Tracheal epithelial cell (primary cell): ENCODE data around the gene EBF4. TPM values are rescaled to one million over a fixed set of nuclear protein-coding genes. Genes with fewer than 3 reads are reported as not detected.

Source experiments
- total RNA-seq: library from RNA; depleted of rRNA; stranded (reverse); fragments of >200 nt; gene quantifications from 2 replicates; pipeline ENCODE4 v1.2.1, GENCODE V29; 2014

EBF4 gene, protein sequence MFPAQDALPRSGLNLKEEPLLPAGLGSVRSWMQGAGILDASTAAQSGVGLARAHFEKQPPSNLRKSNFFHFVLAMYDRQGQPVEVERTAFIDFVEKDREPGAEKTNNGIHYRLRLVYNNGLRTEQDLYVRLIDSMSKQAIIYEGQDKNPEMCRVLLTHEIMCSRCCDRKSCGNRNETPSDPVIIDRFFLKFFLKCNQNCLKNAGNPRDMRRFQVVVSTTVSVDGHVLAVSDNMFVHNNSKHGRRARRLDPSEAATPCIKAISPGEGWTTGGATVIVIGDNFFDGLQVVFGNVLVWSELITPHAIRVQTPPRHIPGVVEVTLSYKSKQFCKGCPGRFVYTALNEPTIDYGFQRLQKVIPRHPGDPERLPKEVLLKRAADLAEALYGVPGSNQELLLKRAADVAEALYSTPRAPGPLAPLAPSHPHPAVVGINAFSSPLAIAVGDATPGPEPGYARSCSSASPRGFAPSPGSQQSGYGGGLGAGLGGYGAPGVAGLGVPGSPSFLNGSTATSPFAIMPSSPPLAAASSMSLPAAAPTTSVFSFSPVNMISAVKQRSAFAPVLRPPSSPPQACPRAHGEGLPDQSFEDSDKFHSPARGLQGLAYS
- total RNA-seq: 1.1 and 1.2 TPM in 2 replicates

DNA sequence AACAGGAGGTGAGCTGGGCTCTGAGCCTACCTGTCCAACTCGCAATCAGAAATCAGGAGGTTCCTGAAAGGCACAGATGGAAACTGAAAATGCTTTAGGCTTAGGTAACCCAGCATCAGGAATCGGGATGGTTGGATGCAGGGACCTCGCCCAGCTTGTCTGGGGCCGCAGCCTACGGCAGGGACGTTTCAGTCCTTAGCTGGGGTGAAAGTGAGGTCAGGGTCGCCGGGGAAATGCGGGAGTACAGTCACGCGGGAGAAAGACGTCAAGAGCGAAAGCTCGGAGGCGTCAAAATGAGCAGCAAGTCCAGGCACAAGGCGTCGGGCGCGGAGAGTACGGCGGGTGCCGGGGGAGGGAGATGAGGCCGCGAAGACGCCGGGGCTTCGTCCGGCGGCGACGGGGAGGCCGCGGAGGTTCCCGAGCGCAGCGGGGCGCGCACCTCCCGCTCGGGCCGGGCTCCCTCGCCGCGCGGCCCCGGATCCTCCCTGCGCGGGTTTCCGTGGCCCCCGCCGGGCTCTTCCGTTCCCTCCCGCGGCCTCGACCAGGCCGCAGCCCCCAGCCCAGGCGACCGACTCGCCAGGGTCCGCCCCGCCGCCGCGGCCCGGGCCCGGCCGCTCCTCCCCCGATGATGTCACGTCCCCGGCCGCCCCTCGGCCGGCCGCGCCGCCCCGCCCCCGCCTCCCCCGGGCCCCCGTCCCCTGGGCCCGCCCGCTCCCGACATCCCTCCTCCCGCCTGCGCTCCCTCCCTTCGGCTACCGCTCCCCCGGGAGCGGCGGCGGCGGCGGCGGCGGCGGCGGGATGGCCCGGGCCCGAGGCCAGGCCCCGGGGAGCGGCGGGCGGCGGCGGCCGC is at the start of gene EBF4:
Gene EBF4, plus strand, starts transcription at position 745 of the 850 bp plus-strand sequence. CDS start 866 bp downstream, outside the sequence.

DNA sequence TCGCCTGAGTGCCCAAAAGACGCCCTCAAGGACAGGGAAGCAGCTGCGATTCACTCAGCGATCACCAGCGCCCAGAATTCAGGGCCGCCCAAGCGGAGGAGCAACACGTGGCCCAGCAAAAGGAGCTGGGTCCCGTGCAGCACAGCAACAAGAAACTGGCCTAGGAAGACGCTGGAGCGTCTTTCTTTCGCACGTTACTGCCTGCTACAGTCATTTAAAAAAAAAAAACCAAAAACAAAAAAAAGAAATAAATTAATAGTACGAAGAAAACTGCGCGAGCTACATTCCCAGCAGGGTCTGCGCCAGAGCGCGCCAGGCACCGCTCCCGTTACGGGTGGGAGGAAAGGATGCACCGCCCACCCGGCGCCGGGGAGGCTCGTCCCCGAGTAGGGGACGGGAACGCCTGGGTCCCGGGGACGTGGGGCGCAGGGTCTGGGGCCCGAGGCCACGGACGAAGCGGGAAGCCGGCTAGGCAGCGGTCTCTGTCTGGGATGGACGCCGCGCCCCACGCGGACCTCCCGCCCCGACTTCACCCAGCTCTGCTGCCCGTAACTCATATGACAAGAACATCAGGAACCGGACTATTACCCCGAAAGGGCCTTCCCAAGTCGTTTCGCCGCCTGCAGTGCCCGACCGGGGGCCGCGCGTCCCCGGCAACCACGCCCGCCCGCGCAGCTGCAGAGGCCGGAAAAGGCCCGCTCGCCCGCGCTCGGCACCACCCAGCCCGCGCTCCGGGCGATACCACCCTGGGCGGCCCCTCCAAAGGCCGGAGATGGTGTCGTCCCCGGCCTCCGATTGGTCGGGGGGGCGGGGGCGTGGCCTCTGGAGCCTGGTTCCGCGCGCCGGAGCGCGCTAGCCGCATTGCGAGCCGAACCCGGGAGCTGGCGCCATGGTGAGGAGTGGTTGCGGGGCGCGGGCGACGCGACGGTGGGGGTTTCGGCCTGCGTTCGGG is 40.5 kb upstream of the EBF4 start, which contains the start of gene NOP56:
Gene NOP56, plus strand, starts transcription at position 861 of the 952 bp plus-strand sequence. Its CDS starts 29 bp downstream, at position 890.

DNA sequence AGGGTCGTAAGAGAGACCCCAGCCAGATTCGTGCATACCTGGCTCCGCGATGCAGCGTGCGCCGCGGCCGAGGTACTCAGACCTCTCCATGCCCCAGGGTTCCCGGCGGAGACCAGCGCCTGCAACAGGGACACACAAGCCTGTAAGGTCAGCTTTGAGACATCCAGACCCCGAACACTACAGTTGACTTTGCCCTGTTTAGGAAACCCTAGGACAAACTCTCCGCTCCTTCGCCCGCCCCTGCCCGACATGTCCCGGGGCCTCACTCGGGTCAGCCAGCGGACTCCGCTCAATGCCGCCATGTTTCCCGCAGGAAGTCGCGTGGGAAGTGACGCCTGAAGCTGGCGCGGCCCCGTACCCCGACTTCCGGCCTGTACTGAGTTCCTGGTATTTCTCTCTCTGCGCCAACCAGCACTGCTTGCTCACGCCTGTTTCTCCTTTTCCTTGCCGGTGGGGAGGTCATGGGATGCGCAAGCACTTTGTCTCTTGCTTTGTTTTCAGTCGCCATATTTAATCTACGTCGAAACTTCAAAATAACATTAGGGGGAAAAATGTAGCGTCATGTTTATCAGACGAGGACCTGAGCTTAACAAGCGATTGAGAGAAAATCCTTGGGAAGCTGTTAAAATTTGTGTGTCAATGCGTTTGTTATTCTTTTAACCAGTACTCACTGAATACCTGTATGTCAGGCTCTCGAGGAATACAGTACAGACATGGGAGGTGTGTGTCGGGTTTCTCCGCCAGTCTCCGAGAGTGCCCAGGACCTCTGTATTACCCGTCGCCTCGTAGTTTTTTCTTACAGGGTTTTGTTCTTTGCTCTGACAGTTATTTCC is 28.5 kb upstream of the EBF4 start, which contains the start of gene IDH3B:
Gene IDH3B, minus strand, starts transcription at position 330 of the 833 bp plus-strand sequence. Its CDS starts 28 bp downstream, at position 302.

DNA sequence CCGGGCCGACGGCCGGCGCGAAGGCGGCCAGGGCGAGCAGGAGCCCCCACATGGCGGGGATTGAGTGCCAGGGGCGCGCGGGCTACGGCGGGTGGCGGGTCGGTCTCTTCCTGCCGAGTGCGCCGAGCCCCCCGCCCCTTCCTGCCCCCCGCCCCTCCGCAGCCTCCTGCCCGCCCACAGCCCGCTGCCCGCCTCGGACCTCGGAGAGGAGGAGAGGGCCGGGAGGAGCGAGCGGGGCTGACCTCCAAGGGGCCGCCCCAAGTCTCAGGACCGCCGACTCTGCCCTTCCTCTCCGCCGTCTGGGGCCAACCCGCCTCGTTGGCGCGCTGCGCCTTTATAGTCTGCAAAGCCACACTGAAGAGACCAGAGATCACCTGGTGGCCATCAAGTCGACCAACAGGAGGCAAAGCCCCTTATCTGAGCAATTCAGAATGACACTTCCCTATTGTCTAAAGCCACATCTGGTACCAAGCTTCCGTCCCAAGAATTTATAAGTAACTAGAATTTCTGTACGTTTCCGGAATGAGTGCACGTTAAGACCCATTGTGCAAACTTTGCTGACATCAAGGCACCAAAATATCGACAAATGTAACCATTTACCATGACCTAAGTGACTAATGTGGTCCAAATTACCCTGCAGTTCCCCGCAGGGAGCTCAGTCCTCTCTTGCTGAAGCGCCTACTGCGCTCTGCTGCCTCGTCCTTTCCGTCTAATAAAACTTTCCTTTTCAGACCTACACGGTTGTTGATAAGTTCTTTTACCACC is 108.1 kb downstream of the EBF4 start, which contains the start of gene CPXM1:
Gene CPXM1, minus strand, starts transcription at position 107 of the 765 bp plus-strand sequence. Its CDS starts 55 bp downstream, at position 52.

Other genes with a start within 250 kb of the EBF4 start
- 289 and 325 TPM in 2 replicates for gene SNRPB, start 222.0 kb upstream of the EBF4 start, total RNA-seq
- 8.9 and 15.3 TPM in 2 replicates for gene ZNF343, start 183.9 kb upstream of the EBF4 start, total RNA-seq
- not detected in 2 replicates for gene TMC2, start 156.2 kb upstream of the EBF4 start, total RNA-seq
- 147 and 223 TPM in 2 replicates for gene NOP56, start 40.1 kb upstream of the EBF4 start, total RNA-seq
- gene IDH3B, start 28.6 kb upstream of the EBF4 start, total RNA-seq: 72.5 and 84.8 TPM in 2 replicates
- gene CPXM1, start 107.8 kb downstream of the EBF4 start, total RNA-seq: not detected in 2 replicates
- not detected in 2 replicates for gene C20orf141, start 122.2 kb downstream of the EBF4 start, total RNA-seq
- not detected in 2 replicates for gene TMEM239, start 123.6 kb downstream of the EBF4 start, total RNA-seq
- 21.4 and 35.8 TPM in 2 replicates for gene PCED1A, start 147.9 kb downstream of the EBF4 start, total RNA-seq
- 28.1 and 37.1 TPM in 2 replicates for gene VPS16, start 148.0 kb downstream of the EBF4 start, total RNA-seq
- 19.0 and 36.9 TPM in 2 replicates for gene PTPRA, start 180.7 kb downstream of the EBF4 start, total RNA-seq